Body of pancreas (tissue), 4 donors: ENCODE results near the gene PHF13. TPM values are rescaled to one million over a fixed set of nuclear protein-coding genes. Genes with fewer than 3 reads are reported as not detected.

ENCODE experiments used
- ATAC-seq: fragments of 150-250 bp; one replicate; pipeline ENCODE4 v1.9.1; 2016
- DNase-seq, 4 donors: peaks; one replicate each; pipeline ENCODE4 v3.0.0-alpha.2; 2019
- H3K27ac ChIP-seq, 4 donors: fragments of 200-600 bp; sonication (generic); 1 replicate in 3 of 4; 2 replicates in 1 of 4; pipeline versions ENCODE4 v1.5.1 to v1.6.1; 2016 to 2019; ENCODE audit warnings: mild to moderate bottlenecking in 1 of 4, mixed read lengths in 1 of 4, moderate library complexity in 1 of 4
- H3K27me3 ChIP-seq, 2 donors: fragments of 200-600 bp; sonication (generic); one replicate each; pipeline ENCODE4 v1.6.0; 2016; ENCODE audit warnings: mild to moderate bottlenecking in 1 of 2
- H3K36me3 ChIP-seq, 2 donors: fragments of 200-600 bp; sonication (generic); replicated peaks in 1 of 2; 2 replicates each; pipeline ENCODE4 v1.5.1; 2016; ENCODE audit warnings: low read depth in 2 of 2; ENCODE audit not compliant: insufficient read depth in 1 of 2
- H3K4me1 ChIP-seq: fragments of 200-600 bp; sonication (generic); one replicate; pipeline ENCODE4 v1.6.0; 2016
- H3K4me3 ChIP-seq, 2 donors: fragments of 200-600 bp; sonication (generic); 1 replicate in 1 of 2; 2 replicates in 1 of 2; pipeline ENCODE4 v1.5.1; 2016 to 2019
- H3K9me3 ChIP-seq, 3 donors: fragments of 200-600 bp; sonication (generic); 1 replicate in 2 of 3; 2 replicates in 1 of 3; pipeline ENCODE4 v1.5.1; 2016
- CTCF ChIP-seq, 7 experiments: fragments of 450-650 bp in 4 of 7; fragments of 200-600 bp in 3 of 7; sonication (generic) in 3 of 7; IDR thresholded peaks; one replicate each; pipeline ENCODE4 v1.5.1; 2016 to 2019; ENCODE audit warnings: antibody characterized with exemption in 7 of 7
- POLR2A ChIP-seq, 3 donors: fragments of 450-650 bp; IDR thresholded peaks; one replicate each; pipeline ENCODE4 v1.6.1; 2016; ENCODE audit warnings: antibody characterized with exemption in 3 of 3, mild to moderate bottlenecking in 2 of 3
- WGBS, 2 donors: methylation state at CpG; one replicate each; pipeline ENCODE4 v1.1.5; 2017; 5-methylcytosine and 5-hydroxymethylcytosine counted together
- intact Hi-C: fragments of 100-400 bp; cut with DNase I; formaldehyde crosslinking; loops from one replicate; pipeline ENCODE4 v1.15.1; 2023
- total RNA-seq, 2 donors: library from RNA; depleted of rRNA; stranded (reverse); fragments of >200 nt; gene quantifications; one replicate each; pipeline ENCODE4 v1.1.0, GENCODE V29; 2016

The PHF13 gene
- total RNA-seq, 2 donors from 2014 or later = 6.2 to 9.6 TPM

GRCh38 chr1:6648556-6648955 lies 35.0 kb downstream of the PHF13 start:
- 84 to 92% methylated on average over 6 of the region's 6 CpGs for WGBS, 2 donors
- Histone ChIP-seq H3K4me3 (no peak overlapping the region), H3K36me3 (peaks cover 0 to 4% of the 10 kb centered on the region in 2 donors), H3K27ac (no peak overlapping the region), H3K4me1 (no peaks in the 10 kb centered on the region), H3K27me3 (no peaks in the 10 kb centered on the region), H3K9me3 (no peaks in the 10 kb centered on the region)
- DNase-seq = no peak
- intact Hi-C loops = loop anchor here (10.0 kb wide), 1 partner anchor 164 kb away; no protein-coding TSS in a partner anchor
- ATAC-seq = no peak
- TF ChIP-seq CTCF (IDR thresholded peaks at IDR 0.05) (no peak), POLR2A (IDR thresholded peaks at IDR 0.05) (no peak)

- intact Hi-C loops = no loop called here
- ATAC-seq (no peak), DNase-seq (no peak)
- H3K4me3 ChIP-seq = no peak overlapping the region
- peaks cover 0 to 8% of the 10 kb centered on the region in 2 donors for H3K36me3 ChIP-seq
- H3K27me3 ChIP-seq = no peaks in the 10 kb centered on the region
- no peak for TF ChIP-seq CTCF (IDR thresholded peaks at IDR 0.05)
- TF ChIP-seq POLR2A (IDR thresholded peaks at IDR 0.05) = no peak
- H3K4me1 ChIP-seq = no peaks in the 10 kb centered on the region
- H3K27ac ChIP-seq = no peak overlapping the region
- 74 to 87% methylated on average over 13 to 15 of the region's 17 CpGs for WGBS, 2 donors
- no peaks in the 10 kb centered on the region for H3K9me3 ChIP-seq
Observed at GRCh38 chr1:6651909-6652308, 38.4 kb downstream of the PHF13 start.

- WGBS, 2 donors = 66 to 70% methylated on average over 6 of the region's 6 CpGs
- H3K27ac ChIP-seq = no peak overlapping the region
- no peaks in the 10 kb centered on the region for H3K4me1 ChIP-seq
- no peak for TF ChIP-seq CTCF (IDR thresholded peaks at IDR 0.05)
- no peak for TF ChIP-seq POLR2A (IDR thresholded peaks at IDR 0.05)
- DNase-seq = no peak
- H3K9me3 ChIP-seq = no peaks in the 10 kb centered on the region
- H3K27me3 ChIP-seq = no peaks in the 10 kb centered on the region
- H3K36me3 ChIP-seq = peaks cover 0 to 8% of the 10 kb centered on the region in 2 donors
- no peak for ATAC-seq
- no peak overlapping the region for H3K4me3 ChIP-seq
- intact Hi-C loops = no loop called here
Observed at GRCh38 chr1:6652986-6653385, 39.5 kb downstream of the PHF13 start.

DNA sequence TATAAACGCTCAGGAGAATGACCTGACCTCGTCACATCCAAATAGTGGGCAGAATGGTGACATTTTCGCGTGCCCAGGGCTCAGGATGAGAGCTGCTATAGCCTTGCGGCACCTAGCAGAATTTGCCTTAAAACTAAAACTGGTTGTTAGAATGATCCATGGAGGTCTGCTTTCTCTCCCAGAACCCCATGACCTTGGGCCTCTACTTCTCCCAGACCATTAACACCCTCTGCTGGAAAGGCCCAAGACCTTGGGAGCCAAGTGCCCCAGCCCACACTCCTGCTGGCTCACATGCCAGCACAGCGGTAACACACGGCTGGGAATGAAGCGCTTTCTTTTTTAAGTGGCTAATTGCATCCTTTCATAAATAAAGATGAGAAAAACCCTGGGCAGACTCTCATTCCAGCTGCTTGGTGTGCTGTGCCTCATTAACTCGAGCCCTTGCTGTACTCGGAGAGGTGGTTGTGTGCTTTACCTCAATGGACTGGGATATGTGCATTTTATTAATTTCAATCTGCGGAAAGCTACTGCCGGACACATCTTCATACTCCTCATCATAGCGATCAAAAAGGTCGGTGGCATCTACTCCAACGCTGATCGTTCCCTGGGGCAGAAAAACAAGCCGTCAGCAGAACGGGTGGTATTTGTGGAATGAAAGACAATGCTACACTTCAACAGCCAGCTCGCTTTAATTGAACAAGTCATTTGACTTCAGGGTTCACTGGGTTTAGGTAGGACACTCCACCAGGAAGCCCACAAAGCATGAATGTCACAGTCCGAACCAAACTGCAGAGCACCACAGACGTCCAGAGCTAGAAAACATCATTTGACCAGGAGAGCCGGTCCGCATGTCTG lies 40.1 kb downstream of the PHF13 start:
- TF ChIP-seq CTCF (IDR thresholded peaks at IDR 0.05) (no peak), POLR2A (IDR thresholded peaks at IDR 0.05) (no peak)
- Histone ChIP-seq H3K4me3 (no peak overlapping the region), H3K36me3 (peaks cover 0 to 8% of the 10 kb centered on the region in 2 donors), H3K4me1 (no peaks in the 10 kb centered on the region), H3K9me3 (no peaks in the 10 kb centered on the region), H3K27ac (no peak overlapping the region), H3K27me3 (no peaks in the 10 kb centered on the region)
- DNase-seq = no peak
- ATAC-seq = no peak
- WGBS, 2 donors = 83 to 87% methylated on average over 23 of the region's 23 CpGs
- intact Hi-C loops = no loop called here

GRCh38 chr1:6657138-6657537 lies 43.6 kb downstream of the PHF13 start:
- no peak for ATAC-seq
- DNase-seq = no peak
- Histone ChIP-seq H3K9me3 (no peaks in the 10 kb centered on the region), H3K27me3 (no peaks in the 10 kb centered on the region), H3K4me3 (no peak overlapping the region), H3K4me1 (no peaks in the 10 kb centered on the region), H3K27ac (no peak overlapping the region), H3K36me3 (peaks cover 0 to 8% of the 10 kb centered on the region in 2 donors)
- 82 to 87% methylated on average over 3 to 6 of the region's 6 CpGs for WGBS, 2 donors
- TF ChIP-seq CTCF (IDR thresholded peaks at IDR 0.05) = no peak
- no peak for TF ChIP-seq POLR2A (IDR thresholded peaks at IDR 0.05)
- intact Hi-C loops = no loop called here
